Natural killer cell (primary cell): Measurements from ENCODE around the gene TGFBR3. TPM values are rescaled to one million over a fixed set of nuclear protein-coding genes. Genes with fewer than 3 reads are reported as not detected.

Experiments used
- ATAC-seq, 3 donors: fragments of 150-1000 bp in 2 of 3; fragments of 200-7000 bp in 1 of 3; cut with Tn5 transposase; 1 replicate in 1 of 3; 2 replicates in 2 of 3; pipeline ENCODE4 v1.10.0; 2021; ENCODE audit warnings: mild to moderate bottlenecking in 2 of 3, moderate library complexity in 2 of 3
- DNase-seq, 2 donors: peaks; one replicate each; pipeline versions ENCODE4 v3.0.0 to v3.0.0-alpha.2; 2013 to 2021; ENCODE audit warnings: mixed read lengths in 1 of 2
- H3K27ac ChIP-seq: one replicate; pipeline ENCODE4 v1.5.1; 2013; ENCODE audit warnings: mild to moderate bottlenecking, low read length
- H3K27me3 ChIP-seq: one replicate; pipeline ENCODE4 v1.6.1; 2013; ENCODE audit warnings: low read length; ENCODE audit not compliant: control insufficient read depth, insufficient read depth
- H3K36me3 ChIP-seq: one replicate; pipeline ENCODE4 v1.6.1; 2013; ENCODE audit warnings: low read length; ENCODE audit not compliant: control insufficient read depth, insufficient read depth
- H3K4me1 ChIP-seq: one replicate; pipeline ENCODE4 v1.6.1; 2013; ENCODE audit warnings: low read length; ENCODE audit not compliant: control insufficient read depth, insufficient read depth
- H3K4me3 ChIP-seq: one replicate; pipeline ENCODE4 v1.5.1; 2013; ENCODE audit warnings: low read length
- H3K9me3 ChIP-seq: one replicate; pipeline ENCODE4 v1.6.1; 2013; ENCODE audit warnings: low read length; ENCODE audit not compliant: control insufficient read depth, insufficient read depth
- H3K27ac Mint-ChIP-seq, 2 donors: one replicate each; pipeline ENCODE4 v1.8.0; 2022; ENCODE audit warnings: mild to moderate bottlenecking in 2 of 2, mixed read lengths in 2 of 2, moderate library complexity in 1 of 2
- H3K27me3 Mint-ChIP-seq, 2 donors: one replicate each; pipeline ENCODE4 v1.8.0; 2022; ENCODE audit warnings: low read depth in 2 of 2, mixed read lengths in 2 of 2
- H3K36me3 Mint-ChIP-seq: one replicate; pipeline ENCODE4 v1.8.0; 2022; ENCODE audit warnings: mixed read lengths
- H3K4me1 Mint-ChIP-seq, 2 donors: one replicate each; pipeline ENCODE4 v1.8.0; 2022; ENCODE audit warnings: mixed read lengths in 2 of 2
- H3K4me3 Mint-ChIP-seq: one replicate; pipeline ENCODE4 v1.8.0; 2022; ENCODE audit warnings: mild to moderate bottlenecking, moderate library complexity, mixed read lengths
- H3K9me3 Mint-ChIP-seq, 2 donors: one replicate each; pipeline ENCODE4 v1.8.0; 2022; ENCODE audit warnings: mixed read lengths in 2 of 2
- WGBS: methylation state at CpG from one replicate; pipeline ENCODE4 v1.1.7; 2013; ENCODE audit warnings: missing lambda C conversion rate; ENCODE audit not compliant: insufficient coverage; 5-methylcytosine and 5-hydroxymethylcytosine counted together
- intact Hi-C: fragments of 100-400 bp; cut with micrococcal nuclease; formaldehyde crosslinking; loops from one replicate; pipeline ENCODE4 v1.14.2; 2022
- total RNA-seq, 4 donors: library from RNA; stranded (reverse); fragments of 120-200 nt in 1 of 4; gene quantifications; one replicate each; pipeline versions ENCODE4 v1.2.3 to v1.2.4, GENCODE V29; 2013 to 2022
- TF ChIP-seq, protein P1 (sequence below): fragments of 200-600 bp; IDR thresholded peaks from one replicate; pipeline ENCODE4 v1.8.0; 2022; ENCODE audit warnings: antibody characterized with exemption

Gene TGFBR3
- total RNA-seq, 3 donors from 2014 or later (not counting 1 experiment from before 2014, with no cell fraction given): 225 to 274 (median 243) TPM

GRCh38 chr1:91689641-91690481 lies 196.1 kb downstream of the TGFBR3 start:
- DNase-seq (no peak), ATAC-seq (no peak)
- peak overlapping the region; percentile 91 to 92 for H3K27ac Mint-ChIP-seq
- H3K9me3 Mint-ChIP-seq: no peaks in the 10 kb centered on the region
- H3K4me1 ChIP-seq: peaks cover 22% of the 10 kb centered on the region
- intact Hi-C loops: loop anchor here (5.0 to 10.0 kb wide), 2 partner anchors 135 to 178 kb away; no protein-coding TSS in a partner anchor
- WGBS: 95% methylated on average over 10 of the region's 11 CpGs
- no peak overlapping the region for H3K4me3 ChIP-seq
- TF ChIP-seq, protein P1, sequence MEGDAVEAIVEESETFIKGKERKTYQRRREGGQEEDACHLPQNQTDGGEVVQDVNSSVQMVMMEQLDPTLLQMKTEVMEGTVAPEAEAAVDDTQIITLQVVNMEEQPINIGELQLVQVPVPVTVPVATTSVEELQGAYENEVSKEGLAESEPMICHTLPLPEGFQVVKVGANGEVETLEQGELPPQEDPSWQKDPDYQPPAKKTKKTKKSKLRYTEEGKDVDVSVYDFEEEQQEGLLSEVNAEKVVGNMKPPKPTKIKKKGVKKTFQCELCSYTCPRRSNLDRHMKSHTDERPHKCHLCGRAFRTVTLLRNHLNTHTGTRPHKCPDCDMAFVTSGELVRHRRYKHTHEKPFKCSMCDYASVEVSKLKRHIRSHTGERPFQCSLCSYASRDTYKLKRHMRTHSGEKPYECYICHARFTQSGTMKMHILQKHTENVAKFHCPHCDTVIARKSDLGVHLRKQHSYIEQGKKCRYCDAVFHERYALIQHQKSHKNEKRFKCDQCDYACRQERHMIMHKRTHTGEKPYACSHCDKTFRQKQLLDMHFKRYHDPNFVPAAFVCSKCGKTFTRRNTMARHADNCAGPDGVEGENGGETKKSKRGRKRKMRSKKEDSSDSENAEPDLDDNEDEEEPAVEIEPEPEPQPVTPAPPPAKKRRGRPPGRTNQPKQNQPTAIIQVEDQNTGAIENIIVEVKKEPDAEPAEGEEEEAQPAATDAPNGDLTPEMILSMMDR: no peak
- H3K9me3 ChIP-seq: no peaks in the 10 kb centered on the region
- peaks cover 64% of the 10 kb centered on the region for H3K36me3 ChIP-seq
- H3K4me3 Mint-ChIP-seq: no peak overlapping the region
- H3K4me1 Mint-ChIP-seq: peaks cover 88 to 91% of the 10 kb centered on the region in 2 donors
- H3K27ac ChIP-seq: no peak overlapping the region
- peaks cover 70% of the 10 kb centered on the region for H3K36me3 Mint-ChIP-seq
- no peaks in the 10 kb centered on the region for H3K27me3 Mint-ChIP-seq
- H3K27me3 ChIP-seq: no peaks in the 10 kb centered on the region

GRCh38 chr1:91687452-91687851 lies 198.5 kb downstream of the TGFBR3 start:
- peak overlapping the region; percentile 91 to 92 for H3K27ac Mint-ChIP-seq
- TF ChIP-seq, protein P1: no peak
- Histone ChIP-seq H3K27ac (no peak overlapping the region), H3K27me3 (no peaks in the 10 kb centered on the region), H3K9me3 (no peaks in the 10 kb centered on the region), H3K4me3 (no peak overlapping the region), H3K4me1 (peaks cover 39% of the 10 kb centered on the region), H3K36me3 (peaks cover 51% of the 10 kb centered on the region)
- H3K4me3 Mint-ChIP-seq: no peak overlapping the region
- DNase-seq (no peak), ATAC-seq (no peak)
- H3K27me3 Mint-ChIP-seq: no peaks in the 10 kb centered on the region
- peaks cover 83 to 95% of the 10 kb centered on the region in 2 donors for H3K4me1 Mint-ChIP-seq
- intact Hi-C loops: loop anchor here (5.0 to 10.0 kb wide), 2 partner anchors 133 to 175 kb away; no protein-coding TSS in a partner anchor
- WGBS: no CpG with 5 or more reads among the region's 1 CpG
- no peaks in the 10 kb centered on the region for H3K9me3 Mint-ChIP-seq
- H3K36me3 Mint-ChIP-seq: peaks cover 56% of the 10 kb centered on the region

GRCh38 chr1:91685994-91686393 lies 200.0 kb downstream of the TGFBR3 start:
- Histone ChIP-seq H3K9me3 (no peaks in the 10 kb centered on the region), H3K4me1 (peaks cover 39% of the 10 kb centered on the region), H3K27ac (peak overlapping the region; percentile 57), H3K27me3 (no peaks in the 10 kb centered on the region), H3K4me3 (no peak overlapping the region), H3K36me3 (peaks cover 49% of the 10 kb centered on the region)
- DNase-seq: no peak
- Mint-ChIP-seq H3K36me3 (peaks cover 47% of the 10 kb centered on the region), H3K9me3 (no peaks in the 10 kb centered on the region), H3K4me3 (peak overlapping the region; percentile 72), H3K27me3 (no peaks in the 10 kb centered on the region), H3K27ac (peak overlapping the region; percentile 91 to 92), H3K4me1 (peaks cover 70 to 81% of the 10 kb centered on the region in 2 donors)
- TF ChIP-seq, protein P1: no peak
- intact Hi-C loops: loop anchor here (5.0 to 10.0 kb wide), 2 partner anchors 131 to 174 kb away; no protein-coding TSS in a partner anchor
- no peak for ATAC-seq
- 89% methylated on average over 4 of the region's 4 CpGs for WGBS
